ENCODE results near the gene CPD. TPM values are rescaled to one million over a fixed set of nuclear protein-coding genes. Genes with fewer than 3 reads are reported as not detected.

CPD gene
- total and polyA plus RNA-seq, 2 of the 13 experiments (the other 11 are each of a cell fraction or from before 2014, with no cell fraction given): 46.1 to 72.3 TPM

DNA sequence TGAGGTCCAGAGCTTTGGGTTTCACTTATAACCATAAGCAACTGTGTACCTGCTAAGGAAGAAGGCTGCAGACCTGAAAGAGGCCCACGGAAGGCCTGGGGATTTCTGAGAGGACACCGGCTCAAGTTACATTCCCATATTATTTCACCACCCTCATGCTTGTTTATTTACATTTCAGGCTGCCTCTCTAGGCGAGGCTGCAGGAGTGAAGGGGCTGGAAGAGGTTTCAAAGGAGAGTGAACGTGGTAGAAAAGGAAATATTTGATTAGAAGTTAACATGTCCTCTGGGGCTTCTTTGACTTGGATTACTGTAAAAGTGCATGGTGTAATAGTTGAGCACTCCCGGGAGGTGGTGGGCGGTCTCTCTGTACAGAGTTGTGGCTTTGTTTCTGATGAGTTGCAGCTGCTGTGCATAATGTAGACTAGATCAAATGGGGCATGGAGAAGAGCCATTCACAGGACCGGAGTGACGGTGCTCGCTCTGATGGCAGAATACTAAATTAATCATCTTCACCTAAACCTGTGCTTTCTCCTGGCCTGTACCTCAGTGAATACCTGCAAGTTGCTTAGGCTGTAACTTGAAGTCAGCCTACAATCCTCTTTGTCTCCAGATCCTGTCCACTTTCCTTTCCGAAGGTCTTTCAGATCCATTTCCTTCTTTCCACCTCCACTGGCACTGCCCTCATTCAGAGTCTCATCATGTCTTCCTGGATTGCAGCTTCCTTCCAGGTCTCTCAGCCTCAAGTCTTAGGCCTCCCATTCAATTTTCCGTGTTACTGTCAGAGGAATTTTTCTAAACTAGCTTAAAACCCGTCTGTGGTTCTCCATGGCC, 1.9 kb upstream of the CPD start (continued):
- TF ChIP-seq ZNF225 (CRISPR knock-in tag; IDR thresholded peaks at IDR 0.05): no peak; the same call in 1 of the 2 replicates
- peak in 1 of 2 experiments; percentile 77; a peak in 2 of 4 replicates for TF ChIP-seq EP300 (IDR thresholded peaks at IDR 0.05; ENCODE audit: low read depth in 2 of 2, low read length in 2 of 2)
- TF ChIP-seq EP300 (CRISPR knock-in tag; IDR thresholded peaks at IDR 0.05; ENCODE audit: borderline replicate concordance): peak; percentile 51; the same call in 1 of the 2 replicates
- TF ChIP-seq SP5 (CRISPR knock-in tag; IDR thresholded peaks at IDR 0.05; ENCODE audit: borderline replicate concordance, low read depth): peak; percentile 46
- no peak for TF ChIP-seq SOX13 (IDR thresholded peaks at IDR 0.05)
- TF ChIP-seq SOX13 (CRISPR knock-in tag; conservative IDR thresholded peaks at IDR 0.05 in 1 of 2, IDR thresholded peaks at IDR 0.05 in 1 of 2): peak in 1 of 2 experiments; percentile 85; a peak in 2 of 4 replicates
- peak; percentile 90 for TF ChIP-seq SAP130 (CRISPR knock-in tag; IDR thresholded peaks at IDR 0.05; ENCODE audit: low read depth)
- no peak for TF ChIP-seq ZNF121 (CRISPR knock-in tag; IDR thresholded peaks at IDR 0.05)
- peak; percentile 54 for TF ChIP-seq ZFY (CRISPR knock-in tag; IDR thresholded peaks at IDR 0.05)
- TF ChIP-seq, protein P1, sequence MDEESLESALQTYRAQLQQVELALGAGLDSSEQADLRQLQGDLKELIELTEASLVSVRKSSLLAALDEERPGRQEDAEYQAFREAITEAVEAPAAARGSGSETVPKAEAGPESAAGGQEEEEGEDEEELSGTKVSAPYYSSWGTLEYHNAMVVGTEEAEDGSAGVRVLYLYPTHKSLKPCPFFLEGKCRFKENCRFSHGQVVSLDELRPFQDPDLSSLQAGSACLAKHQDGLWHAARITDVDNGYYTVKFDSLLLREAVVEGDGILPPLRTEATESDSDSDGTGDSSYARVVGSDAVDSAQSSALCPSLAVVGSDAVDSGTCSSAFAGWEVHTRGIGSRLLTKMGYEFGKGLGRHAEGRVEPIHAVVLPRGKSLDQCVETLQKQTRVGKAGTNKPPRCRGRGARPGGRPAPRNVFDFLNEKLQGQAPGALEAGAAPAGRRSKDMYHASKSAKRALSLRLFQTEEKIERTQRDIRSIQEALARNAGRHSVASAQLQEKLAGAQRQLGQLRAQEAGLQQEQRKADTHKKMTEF (CRISPR knock-in tag; IDR thresholded peaks at IDR 0.05): peak; percentile 79
- 0 out of 2 replicates have a peak, but pooled peaks have one; percentile 44 for TF ChIP-seq NFKBIZ (CRISPR knock-in tag; IDR thresholded peaks at IDR 0.05)
- TF ChIP-seq BRF2 (CRISPR knock-in tag; IDR thresholded peaks at IDR 0.05): no peak
- TF ChIP-seq CEBPB (IDR thresholded peaks at IDR 0.05; ENCODE audit: borderline replicate concordance, low read depth, low read length): peak; percentile 37; the same call in 1 of the 2 replicates
- peak; percentile 99 for TF ChIP-seq SIX4 (CRISPR knock-in tag; IDR thresholded peaks at IDR 0.05)
- TF ChIP-seq ZNF333 (CRISPR knock-in tag; IDR thresholded peaks at IDR 0.05; ENCODE audit: borderline replicate concordance): no peak; the same call in 1 of the 2 replicates
- TF ChIP-seq CBX1 (IDR thresholded peaks at IDR 0.05; ENCODE audit: low read depth): no peak
- TF ChIP-seq ZNF615 (CRISPR knock-in tag; IDR thresholded peaks at IDR 0.05; ENCODE audit: borderline replicate concordance): 0 out of 2 replicates have a peak, but pooled peaks have one; percentile 45
- TF ChIP-seq, protein P2, sequence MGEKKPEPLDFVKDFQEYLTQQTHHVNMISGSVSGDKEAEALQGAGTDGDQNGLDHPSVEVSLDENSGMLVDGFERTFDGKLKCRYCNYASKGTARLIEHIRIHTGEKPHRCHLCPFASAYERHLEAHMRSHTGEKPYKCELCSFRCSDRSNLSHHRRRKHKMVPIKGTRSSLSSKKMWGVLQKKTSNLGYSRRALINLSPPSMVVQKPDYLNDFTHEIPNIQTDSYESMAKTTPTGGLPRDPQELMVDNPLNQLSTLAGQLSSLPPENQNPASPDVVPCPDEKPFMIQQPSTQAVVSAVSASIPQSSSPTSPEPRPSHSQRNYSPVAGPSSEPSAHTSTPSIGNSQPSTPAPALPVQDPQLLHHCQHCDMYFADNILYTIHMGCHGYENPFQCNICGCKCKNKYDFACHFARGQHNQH (CRISPR knock-in tag; IDR thresholded peaks at IDR 0.05): 0 out of 2 replicates have a peak, but pooled peaks have one; percentile 52
- TF ChIP-seq RNF219 (CRISPR knock-in tag; IDR thresholded peaks at IDR 0.05): 0 out of 2 replicates have a peak, but pooled peaks have one; percentile 58
